Stimulated activated CD8-positive, alpha-beta memory T cell treated with anti-CD3 and anti-CD28 coated beads, Interleukin-15, amount 100 ng/mL, for 24 hours (primary cell): ENCODE results near the gene GJA3.

Experiments used
- DNase-seq: peaks from one replicate; pipeline ENCODE4 v3.0.0-alpha.2; 2020; ENCODE audit warnings: low read depth

Gene GJA3

DNA sequence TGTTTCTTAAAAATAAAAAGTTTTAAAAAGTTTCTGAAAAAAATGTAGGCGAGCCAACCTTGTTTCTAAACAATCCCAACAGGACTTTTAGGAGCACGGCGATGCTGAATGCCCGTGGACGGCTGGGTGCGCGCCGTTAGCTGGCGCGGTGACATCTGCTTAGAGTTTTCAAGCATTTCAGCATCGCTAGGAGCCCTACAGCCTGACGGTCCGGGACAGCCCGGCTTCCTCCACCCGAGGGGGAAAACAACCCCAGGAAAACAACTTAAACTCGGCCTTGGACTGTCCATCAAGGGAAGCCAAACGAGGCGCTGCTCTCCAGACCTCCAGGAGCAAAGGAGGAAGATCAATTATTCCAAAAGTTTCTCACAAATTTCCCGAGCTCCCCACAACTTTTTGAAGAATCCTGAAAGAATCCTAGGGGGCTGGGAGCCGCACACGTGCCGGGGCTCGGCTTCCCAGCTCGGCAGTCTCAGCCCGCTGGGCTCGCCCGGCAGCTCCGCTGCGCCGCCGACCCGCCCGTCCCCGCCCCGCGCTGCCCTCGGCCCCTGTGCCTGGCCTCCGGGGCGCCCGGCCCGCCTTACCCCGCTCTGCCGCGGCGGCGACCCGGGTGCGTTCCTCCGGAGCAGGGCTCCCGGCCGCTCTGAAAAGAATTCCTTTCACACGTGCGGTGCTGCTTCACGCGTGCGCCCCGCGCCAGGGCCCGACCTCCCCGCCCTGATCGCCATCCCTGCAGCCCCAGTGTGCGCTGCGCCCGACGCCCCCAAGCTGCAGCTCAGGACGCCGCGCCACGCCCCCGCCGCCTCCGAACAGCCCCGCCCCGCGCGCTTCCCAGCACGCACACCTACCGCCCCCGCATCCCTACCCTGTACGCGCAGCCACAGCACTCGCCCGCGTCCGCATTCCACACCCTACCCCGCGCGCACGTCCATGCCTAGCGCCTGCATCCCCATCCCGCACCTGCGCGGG lies at the start of gene GJA3:
GJA3 (minus strand) TSS at position 747 of the 969 bp plus-strand sequence. CDS start 17,764 bp downstream, outside the sequence.
- peak; percentile 32 for DNase-seq

DNA sequence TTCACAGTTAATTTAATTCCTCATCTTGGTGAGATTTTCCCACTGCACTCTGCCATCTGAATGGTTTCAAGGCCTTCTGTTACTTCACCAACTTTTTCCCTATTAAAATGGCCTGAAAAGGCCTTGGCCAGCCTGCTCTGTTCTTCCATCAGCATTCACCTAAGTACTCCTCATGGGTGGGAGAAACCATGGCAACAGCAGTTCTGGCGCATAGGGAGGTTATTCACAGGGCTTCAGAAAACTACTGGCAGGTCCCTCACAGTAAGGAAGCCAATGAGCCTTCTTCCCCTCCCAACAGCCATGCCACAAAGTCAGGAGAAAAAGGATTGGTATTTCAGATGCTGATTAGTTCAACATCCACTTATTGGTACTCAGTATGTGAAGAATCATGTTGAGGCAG lies 49.1 kb upstream of the GJA3 start:
- no peak for DNase-seq

DNA sequence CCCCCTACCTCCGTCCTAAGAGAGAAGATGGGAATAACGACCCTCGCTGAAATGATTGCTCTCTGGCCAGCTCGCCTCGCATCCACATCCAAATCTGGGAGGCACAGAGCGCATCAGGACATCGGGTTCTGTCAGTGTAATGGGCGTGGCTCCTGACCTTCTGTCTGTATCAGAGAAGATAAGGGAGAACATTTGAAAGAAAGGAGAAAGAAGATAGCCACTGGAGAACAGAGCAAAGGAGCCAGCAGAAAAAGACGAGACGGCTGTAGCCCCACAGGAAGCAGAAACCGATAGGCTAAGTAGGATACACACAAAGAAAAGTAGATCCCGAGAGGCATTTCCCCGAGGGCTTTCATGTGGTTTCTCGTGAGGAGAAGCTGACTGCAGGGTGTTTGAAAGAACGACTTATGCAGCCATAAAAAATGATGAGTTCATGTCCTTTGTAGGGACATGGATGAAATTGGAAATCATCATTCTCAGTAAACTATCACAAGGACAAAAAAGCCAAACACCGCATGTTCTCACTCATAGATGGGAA lies 45.9 kb upstream of the GJA3 start:
- no peak for DNase-seq

DNA sequence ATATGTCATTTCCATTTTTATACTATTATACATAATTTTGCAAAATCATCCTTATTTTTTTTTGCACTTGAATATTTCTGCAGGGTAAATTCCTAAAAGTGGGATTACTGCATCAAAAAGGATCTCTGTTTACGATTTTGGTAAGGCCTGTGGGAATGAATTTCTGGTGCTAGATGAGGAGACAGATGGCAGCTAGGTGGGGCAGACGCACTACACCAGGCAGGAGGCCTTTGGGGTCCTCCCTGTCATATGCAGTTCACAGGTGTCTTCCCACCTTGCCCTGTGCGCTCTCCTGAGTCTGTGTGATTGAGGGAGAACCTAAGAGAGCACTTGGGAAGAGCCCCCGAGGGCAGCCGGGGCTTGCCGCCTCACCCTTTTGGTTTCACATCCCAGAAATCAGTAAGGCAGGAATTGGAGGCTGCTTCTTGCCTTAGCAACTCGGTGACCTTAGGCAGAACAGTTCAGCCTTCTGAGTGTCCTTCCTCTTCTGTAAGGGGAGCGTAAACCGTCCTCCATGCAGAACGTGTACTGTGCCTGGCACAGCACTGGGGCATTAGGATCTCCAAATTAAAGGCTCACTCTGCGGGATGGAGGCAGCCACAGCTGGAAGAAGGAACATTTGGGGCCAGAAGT lies 45.3 kb upstream of the GJA3 start:
- DNase-seq = no peak

DNA sequence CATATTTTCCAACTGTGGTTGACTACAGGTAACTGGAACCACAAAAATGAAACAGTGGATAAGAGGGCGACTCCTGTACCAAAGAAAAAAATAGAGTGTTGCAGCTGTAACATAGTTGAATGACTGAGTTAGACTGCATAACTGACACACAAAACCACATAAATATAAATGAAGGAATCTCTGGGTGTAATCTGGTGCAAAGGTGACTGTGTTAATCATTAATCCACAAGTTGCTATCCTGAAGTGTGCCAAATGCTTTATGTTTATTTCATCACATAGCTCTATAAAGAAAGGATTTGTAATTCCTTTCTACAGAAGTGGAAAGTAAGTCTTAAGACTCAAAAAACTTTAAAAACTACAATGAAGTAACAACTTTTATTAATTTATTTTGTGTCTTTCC lies 37.9 kb upstream of the GJA3 start:
- DNase-seq = no peak

DNA sequence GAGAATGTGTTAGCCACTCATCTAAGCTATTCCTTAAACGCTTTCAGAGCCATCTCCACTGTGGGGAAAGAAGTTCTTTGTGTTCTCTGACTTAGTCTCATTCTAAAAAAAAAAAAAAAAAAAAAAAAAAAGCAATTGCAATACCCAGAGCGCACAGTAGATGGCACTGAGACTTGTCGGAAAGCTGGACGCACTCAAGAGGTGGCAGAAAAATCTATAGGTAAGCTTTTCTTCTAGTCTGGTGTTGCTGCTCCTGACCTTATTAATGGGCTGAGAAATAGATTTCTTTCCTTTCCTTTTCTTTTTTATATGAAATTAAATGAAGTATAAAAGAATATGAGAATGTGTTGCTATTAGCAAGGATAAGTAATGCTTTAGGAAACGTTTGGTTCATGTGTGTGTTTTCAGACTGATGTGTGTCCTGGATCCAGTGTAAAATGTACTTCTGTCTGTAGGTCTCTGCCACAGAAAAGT lies 36.5 kb upstream of the GJA3 start:
- DNase-seq = no peak

DNA sequence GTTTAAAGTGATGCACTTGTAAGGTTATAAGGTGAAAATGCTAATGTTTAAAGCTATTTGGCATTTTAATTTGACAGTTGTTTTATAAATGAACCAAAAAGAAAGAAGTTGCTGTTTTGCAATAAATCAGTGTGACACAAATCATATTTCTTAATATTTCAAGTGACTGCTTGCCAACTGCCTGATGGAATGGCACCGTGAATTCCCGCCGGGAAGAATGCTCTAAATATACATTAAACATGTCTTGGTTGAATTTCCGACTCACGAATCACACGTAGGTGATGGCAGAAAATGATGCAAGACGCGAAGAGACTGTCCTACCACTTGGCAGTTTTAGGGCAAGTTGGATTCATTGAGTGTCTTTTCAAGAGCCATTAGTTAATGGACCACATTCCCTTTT lies 34.9 kb upstream of the GJA3 start:
- no peak for DNase-seq

DNA sequence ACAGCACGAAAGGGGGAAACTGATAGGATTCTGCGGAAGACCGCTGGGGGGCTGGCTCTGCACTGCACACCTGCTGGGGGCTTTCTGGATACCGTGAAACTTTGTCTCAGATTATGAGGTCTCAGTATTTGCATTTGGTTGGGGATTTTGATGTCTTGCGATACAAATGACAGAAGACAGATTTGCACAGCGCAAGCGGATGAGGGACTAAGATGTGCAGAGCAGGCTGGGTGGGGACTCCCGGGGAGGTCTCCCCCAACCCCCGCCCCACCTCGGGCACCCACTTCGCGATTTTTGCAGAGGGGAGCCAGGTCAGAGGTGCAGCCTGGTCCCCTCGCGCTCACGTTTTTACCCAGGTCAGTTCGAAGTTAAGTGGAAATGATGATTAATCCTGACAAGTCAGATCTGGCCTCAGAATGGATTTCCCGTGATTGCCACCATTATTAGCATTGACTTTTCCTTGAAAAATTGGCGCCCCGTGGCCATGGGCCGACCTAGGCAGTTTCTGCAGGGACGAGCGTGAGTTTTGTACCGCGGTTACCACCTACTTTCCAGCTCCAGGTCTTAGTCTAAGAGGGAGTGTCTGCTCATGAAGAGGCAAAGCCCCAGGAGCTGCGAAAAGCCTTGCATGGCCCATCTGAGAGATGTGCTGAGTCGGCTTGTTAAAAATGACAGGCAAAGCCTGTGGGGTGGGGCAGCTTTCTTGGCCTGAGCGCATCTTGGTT lies 33.2 kb upstream of the GJA3 start:
- no peak for DNase-seq

DNA sequence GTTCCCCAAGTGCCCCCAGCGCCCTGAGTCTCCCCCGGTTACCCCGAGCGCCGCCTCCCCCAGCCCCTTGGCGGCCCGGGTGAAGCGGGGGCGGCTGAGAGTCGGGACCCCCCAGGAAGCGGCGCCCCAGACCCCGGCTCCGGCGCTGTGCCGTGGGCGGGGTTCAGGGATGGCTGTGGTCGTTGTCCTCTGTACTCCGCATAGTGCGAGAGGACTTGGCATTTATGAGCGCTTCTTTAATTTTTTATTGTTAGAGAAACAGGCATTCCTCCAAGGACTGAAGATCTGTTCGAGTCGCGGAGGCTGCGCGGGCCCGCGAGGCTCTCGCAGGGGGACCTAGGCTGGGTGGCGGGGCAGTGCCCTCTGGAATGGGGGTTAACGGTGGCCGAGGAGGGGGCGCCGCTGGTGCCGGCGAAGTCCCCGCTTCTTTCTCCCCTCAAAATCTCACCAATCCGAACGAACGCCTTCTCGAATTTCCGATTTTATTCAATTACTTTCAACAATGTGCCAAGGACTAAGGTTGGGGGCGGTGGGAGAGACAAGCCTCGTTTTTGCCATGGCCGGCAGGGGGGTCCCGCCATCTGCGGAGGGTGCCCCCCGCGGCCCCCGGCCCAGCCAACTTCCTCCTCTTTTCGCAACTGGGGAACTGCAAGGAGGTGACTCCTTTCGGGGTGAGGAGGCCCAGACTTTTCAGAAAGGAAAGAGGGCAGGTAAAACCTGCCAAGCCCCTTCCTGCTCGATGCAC lies 32.5 kb upstream of the GJA3 start:
- no peak for DNase-seq

DNA sequence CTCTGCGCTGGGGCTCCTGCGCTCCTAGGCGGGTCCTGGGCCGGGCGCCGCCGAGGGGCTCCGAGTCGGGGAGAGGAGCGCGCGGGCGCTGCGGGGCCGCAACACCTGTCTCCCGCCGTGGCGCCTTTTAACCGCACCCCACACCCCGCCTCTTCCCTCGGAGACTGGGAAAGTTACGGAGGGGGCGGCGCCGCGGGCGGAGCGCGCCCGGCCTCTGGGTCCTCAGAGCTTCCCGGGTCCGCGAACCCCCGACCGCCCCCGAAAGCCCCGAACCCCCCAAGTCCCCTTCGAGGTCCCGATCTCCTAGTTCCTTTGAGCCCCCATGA lies 31.9 kb upstream of the GJA3 start, which contains the start of gene GJB2:
GJB2 (minus strand) TSS at position 103 of the 326 bp plus-strand sequence. CDS start 3,357 bp downstream, outside the sequence.
- DNase-seq = no peak

DNA sequence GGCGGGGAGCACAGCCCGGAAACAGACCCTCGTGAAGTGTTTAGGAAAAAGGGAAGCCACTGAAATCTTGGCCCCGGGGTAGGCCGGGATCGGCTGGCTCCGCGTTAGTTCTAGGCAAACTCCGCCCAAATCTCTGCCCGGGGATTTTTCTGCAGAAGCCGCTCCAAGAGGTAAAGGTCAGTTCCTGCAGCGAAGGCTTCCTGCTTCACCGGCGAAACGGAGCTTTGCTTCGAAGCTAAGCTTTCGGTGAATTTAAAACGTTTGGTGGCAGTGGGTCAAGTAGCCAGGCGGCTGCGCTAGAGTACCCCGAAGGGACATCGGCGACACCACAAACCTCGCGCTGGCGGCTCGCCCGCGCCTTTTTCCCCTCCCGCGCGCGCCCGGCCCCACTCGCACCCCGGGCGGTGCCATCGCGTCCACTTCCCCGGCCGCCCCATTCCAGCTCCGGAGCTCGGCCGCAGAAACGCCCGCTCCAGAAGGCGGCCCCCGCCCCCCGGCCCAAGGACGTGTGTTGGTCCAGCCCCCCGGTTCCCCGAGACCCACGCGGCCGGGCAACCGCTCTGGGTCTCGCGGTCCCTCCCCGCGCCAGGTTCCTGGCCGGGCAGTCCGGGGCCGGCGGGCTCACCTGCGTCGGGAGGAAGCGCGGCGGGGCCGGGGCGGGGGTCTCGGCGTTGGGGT lies 31.4 kb upstream of the GJA3 start:
- DNase-seq = no peak

DNA sequence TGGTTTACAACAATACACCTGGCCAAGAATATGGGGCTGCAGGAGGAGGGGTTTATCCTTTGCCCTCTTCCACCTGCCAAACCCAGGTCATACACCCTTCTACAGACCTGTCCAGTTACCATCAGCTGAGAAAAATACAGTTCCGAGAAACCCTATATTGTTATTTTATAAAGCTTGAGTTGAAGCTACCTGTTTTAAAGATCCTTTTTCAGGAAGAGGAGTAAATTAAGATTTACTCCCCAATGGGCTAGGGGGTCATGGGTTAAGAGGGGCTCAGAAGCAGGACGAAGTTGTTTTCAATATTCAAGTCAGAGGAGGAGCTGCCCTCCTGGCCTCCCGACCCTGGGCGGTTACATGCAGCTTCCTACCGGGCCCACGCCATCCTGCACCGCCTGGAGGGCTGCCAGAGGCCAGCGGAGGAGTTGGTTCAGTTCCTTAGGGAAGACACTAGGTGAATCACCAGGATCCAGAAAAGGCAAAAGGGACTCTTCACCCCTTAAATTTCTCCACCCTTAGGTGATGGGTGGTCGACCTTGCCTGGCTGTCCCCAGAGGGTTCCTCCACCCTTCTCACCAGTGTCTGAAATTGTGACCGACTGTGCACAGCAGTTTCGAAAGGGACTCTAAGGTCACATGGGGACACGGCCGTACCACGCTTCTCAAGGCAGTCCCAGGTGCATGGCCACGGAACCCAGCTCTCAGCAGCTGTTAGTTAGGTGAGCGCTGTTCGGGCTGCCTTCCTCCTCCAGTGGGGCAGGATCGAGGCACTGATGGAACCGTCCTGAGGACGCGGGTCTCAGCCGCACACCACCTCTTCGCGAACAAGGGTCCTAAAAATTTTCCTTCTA lies 30.7 kb upstream of the GJA3 start:
- DNase-seq = no peak

DNA sequence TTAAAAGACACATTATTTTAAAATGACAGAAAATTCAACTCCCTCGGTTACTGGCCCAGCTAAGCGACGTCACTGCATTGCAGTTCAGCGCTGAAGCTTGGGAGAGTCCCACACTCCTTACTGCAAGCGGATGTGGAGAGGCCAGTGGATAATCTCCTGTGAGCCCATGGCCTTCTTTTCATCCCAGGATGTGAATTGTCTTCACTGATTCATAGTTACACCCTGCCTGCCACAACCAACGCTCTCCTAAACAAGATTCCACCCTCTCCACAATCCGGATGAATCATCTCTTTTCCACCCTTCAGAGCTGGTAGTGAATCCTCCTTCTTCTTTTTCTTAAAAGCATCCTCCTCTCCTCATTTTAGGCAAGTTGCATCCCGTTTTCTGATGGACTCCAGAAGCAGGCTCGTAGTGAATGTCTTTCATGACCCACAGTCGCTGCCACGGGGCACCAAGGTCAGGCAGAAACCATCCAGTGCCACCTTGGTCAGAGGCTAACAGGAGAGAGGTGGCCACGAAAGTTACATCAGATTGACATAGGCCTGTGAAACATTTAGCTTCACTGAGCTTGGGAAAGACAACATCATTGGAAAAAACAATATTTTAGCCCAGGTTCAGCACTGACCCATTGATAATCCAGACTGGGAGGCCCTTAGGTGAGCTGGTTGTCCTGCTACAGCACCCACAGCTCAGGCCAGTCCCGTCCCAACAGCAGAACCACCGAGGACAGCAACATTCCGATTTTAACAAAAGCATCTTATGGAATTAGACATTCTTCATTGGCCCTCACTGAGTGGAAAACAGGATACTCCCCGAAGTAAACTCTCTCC lies 29.8 kb upstream of the GJA3 start:
- no peak for DNase-seq

DNA sequence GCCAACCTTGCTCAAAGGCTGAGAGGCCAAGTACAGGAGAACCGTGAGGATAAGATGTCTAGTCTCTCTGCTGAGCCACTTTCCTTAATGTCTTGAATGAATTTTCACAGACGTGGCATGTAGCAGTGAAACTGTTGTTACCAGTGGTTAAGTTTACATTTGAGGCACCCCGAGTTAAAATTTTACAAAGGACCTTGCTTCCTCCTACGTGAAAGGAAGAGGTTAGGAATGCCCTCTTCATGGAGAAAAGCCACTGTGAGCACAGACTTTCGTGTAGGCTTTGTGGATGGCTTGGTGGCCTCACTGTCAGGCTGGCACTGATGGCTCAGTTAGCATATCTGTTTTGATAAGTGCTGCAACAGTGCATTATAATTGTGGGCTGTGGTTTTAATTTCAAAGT lies 29.2 kb upstream of the GJA3 start:
- no peak for DNase-seq

DNA sequence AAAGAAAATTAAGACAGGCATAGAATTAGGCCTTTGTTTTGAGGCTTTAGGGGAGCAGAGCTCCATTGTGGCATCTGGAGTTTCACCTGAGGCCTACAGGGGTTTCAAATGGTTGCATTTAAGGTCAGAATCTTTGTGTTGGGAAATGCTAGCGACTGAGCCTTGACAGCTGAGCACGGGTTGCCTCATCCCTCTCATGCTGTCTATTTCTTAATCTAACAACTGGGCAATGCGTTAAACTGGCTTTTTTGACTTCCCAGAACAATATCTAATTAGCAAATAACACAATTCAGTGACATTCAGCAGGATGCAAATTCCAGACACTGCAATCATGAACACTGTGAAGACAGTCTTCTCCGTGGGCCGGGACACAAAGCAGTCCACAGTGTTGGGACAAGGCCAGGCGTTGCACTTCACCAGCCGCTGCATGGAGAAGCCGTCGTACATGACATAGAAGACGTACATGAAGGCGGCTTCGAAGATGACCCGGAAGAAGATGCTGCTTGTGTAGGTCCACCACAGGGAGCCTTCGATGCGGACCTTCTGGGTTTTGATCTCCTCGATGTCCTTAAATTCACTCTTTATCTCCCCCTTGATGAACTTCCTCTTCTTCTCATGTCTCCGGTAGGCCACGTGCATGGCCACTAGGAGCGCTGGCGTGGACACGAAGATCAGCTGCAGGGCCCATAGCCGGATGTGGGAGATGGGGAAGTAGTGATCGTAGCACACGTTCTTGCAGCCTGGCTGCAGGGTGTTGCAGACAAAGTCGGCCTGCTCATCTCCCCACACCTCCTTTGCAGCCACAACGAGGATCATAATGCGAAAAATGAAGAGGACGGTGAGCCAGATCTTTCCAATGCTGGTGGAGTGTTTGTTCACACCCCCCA lies 28.1 kb upstream of the GJA3 start:
- no peak for DNase-seq

DNA sequence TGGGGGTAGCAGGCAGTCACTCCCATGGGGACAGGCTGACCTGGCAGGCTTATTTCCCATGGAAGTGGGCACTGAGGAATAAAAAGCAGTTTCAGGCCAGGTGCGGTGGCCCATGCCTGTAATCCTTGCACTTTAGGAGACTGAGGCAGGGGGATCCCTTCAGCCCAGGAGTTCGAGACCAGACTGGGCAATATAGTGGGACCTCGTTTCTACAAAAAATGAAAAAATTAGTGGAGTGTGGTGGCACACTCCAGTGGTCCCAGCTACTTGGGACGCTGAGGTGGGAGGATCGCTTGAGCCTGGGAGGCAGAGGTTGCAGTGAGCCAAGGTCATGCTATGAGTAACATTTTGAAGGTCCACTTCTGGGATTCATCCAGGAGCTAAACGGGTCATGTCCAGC lies 25.9 kb upstream of the GJA3 start:
- no peak for DNase-seq

DNA sequence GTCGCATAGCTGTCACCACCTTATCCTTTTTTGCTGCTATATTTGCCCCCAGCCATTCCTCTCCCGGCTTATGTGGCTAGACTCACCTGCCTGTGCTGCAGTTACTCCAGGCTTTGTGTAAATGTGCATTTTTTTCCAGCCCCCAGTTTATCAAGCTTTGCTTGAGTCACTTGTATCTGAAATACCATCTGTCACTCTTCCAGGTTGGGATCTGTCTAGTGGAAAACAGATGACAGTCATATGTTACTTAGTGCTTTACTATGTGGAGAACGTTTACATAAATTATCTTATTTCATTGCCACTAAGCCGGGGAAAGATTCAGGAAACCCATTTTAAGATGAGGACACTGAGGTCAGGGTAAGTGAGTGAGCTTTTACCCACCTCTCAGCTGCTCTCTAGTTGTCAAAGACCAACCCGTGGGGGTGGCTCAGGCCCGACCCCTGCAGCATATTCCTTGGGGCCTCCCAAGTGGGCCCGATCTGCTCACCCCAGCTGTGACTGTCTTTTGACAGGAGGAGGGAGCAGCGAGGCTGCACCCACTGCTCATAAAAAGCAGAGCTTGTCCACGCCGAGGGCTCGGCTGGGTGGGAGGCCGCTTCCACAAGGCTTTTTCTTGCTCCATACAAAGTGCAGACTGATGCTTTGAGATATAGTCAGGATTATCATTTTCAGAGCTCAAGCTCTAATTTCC lies 24.7 kb upstream of the GJA3 start:
- DNase-seq = no peak
